ENCODE measurements around the gene C11orf68. TPM values are rescaled to one million over a fixed set of nuclear protein-coding genes. Genes with fewer than 3 reads are reported as not detected.

C11orf68 gene
- total RNA-seq, 3 donors from 2014 or later, result 24.9 to 42.2 (median 28.8) TPM

- no peak overlapping the region for H3K4me3 ChIP-seq
- no peaks in the 10 kb centered on the region for H3K36me3 ChIP-seq (ENCODE audit: low read depth)
- no peaks in the 10 kb centered on the region for H3K9me3 ChIP-seq
- ATAC-seq (no peak), DNase-seq (no peak)
- intact Hi-C loops (cut with DNase I, micrococcal nuclease), result no loop called here
- peaks cover 9% of the 10 kb centered on the region for H3K4me1 ChIP-seq (ENCODE audit: low read depth)
- TF ChIP-seq CTCF (IDR thresholded peaks at IDR 0.05), result no peak
These were observed 11.0 kb downstream of the C11orf68 start for GRCh38 chr11:65907878-65908277.

GRCh38 chr11:65906602-65907001 lies 12.3 kb downstream of the C11orf68 start:
- intact Hi-C loops (cut with DNase I, micrococcal nuclease), result no loop called here
- H3K36me3 ChIP-seq (ENCODE audit: low read depth), result no peaks in the 10 kb centered on the region
- no peaks in the 10 kb centered on the region for H3K9me3 ChIP-seq
- peaks cover 1% of the 10 kb centered on the region for H3K4me1 ChIP-seq (ENCODE audit: low read depth)
- TF ChIP-seq CTCF (IDR thresholded peaks at IDR 0.05), result no peak
- ATAC-seq, result no peak
- no peak overlapping the region for H3K4me3 ChIP-seq
- DNase-seq, result no peak

GRCh38 chr11:65903715-65904114 lies 15.1 kb downstream of the C11orf68 start:
- Histone ChIP-seq H3K9me3 (no peaks in the 10 kb centered on the region), H3K36me3 (ENCODE audit: low read depth) (no peaks in the 10 kb centered on the region), H3K4me1 (ENCODE audit: low read depth) (peaks cover 16% of the 10 kb centered on the region), H3K4me3 (no peak overlapping the region)
- TF ChIP-seq CTCF (IDR thresholded peaks at IDR 0.05), result no peak
- intact Hi-C loops (cut with DNase I, micrococcal nuclease), result no loop called here
- ATAC-seq (no peak), DNase-seq (no peak)

GRCh38 chr11:65903068-65903481 lies 15.8 kb downstream of the C11orf68 start:
- intact Hi-C loops (cut with DNase I, micrococcal nuclease), result no loop called here
- DNase-seq (no peak), ATAC-seq (no peak)
- H3K4me3 ChIP-seq, result no peak overlapping the region
- no peaks in the 10 kb centered on the region for H3K9me3 ChIP-seq
- no peaks in the 10 kb centered on the region for H3K36me3 ChIP-seq (ENCODE audit: low read depth)
- peaks cover 16% of the 10 kb centered on the region for H3K4me1 ChIP-seq (ENCODE audit: low read depth)
- no peak for TF ChIP-seq CTCF (IDR thresholded peaks at IDR 0.05)

GRCh38 chr11:65900899-65901180 lies 18.0 kb downstream of the C11orf68 start:
- intact Hi-C loops (cut with DNase I, micrococcal nuclease), result no loop called here
- Histone ChIP-seq H3K4me1 (ENCODE audit: low read depth) (peaks cover 16% of the 10 kb centered on the region), H3K9me3 (no peaks in the 10 kb centered on the region), H3K36me3 (ENCODE audit: low read depth) (no peaks in the 10 kb centered on the region), H3K4me3 (no peak overlapping the region)
- TF ChIP-seq CTCF (IDR thresholded peaks at IDR 0.05), result no peak
- ATAC-seq (no peak), DNase-seq (no peak)
